OCI-LY7 (cell line): ENCODE measurements around the gene PDCD6IP. TPM values are rescaled to one million over a fixed set of nuclear protein-coding genes. Genes with fewer than 3 reads are reported as not detected.
"Not testable (repeated sequence)": the region's sequence is repeated elsewhere in the genome, so short reads cannot be mapped to it uniquely, and the experiment has no call there.

Experiments
- BruUV-seq: library from RNA; stranded (reverse); fragments of 400-500 nt; replicated peaks from 2 replicates; lab custom pipeline; 2021; lab: Mats Ljungman, UMichigan
- CTCF ChIA-PET: fragments of 300-600 bp; sonication (Branson Sonifier 250); formaldehyde crosslinking; loops from one replicate; lab custom pipeline; 2022; ENCODE audit warnings: antibody characterized with exemption; ENCODE audit not compliant: unreplicated experiment; lab: Charles Lee
- POLR2A ChIA-PET: fragments of 300-600 bp; sonication (Branson Sonifier 250); formaldehyde crosslinking; loops from one replicate; lab custom pipeline; 2022; ENCODE audit warnings: antibody characterized with exemption; lab: Charles Lee
- DNase-seq: peaks from one replicate; pipeline ENCODE4 v3.0.0-alpha.2; 2015; ENCODE audit warnings: low spot score
- H2AFZ ChIP-seq: fragments of 200-600 bp; sonication (generic), shearing (Covaris generic); 2 replicates; pipeline ENCODE4 v1.6.1; 2014; ENCODE audit warnings: mild to moderate bottlenecking, antibody characterized with exemption, low read length, moderate library complexity
- H3K27ac ChIP-seq: fragments of 200-600 bp; sonication (generic); 2 replicates; pipeline ENCODE4 v1.5.1; 2014; ENCODE audit warnings: mixed run types, low read depth, mild to moderate bottlenecking, moderate library complexity, low read length, inconsistent platforms; ENCODE audit not compliant: poor library complexity, severe bottlenecking
- H3K36me3 ChIP-seq: fragments of 200-600 bp; sonication (generic); 2 replicates; pipeline ENCODE4 v1.6.1; 2014; ENCODE audit warnings: mild to moderate bottlenecking, antibody characterized with exemption, low read length, moderate library complexity, mixed read lengths; ENCODE audit not compliant: insufficient read depth
- H3K4me1 ChIP-seq: fragments of 200-600 bp; sonication (generic); 2 replicates; pipeline ENCODE4 v1.5.1; 2014; ENCODE audit warnings: mild to moderate bottlenecking, low read length; ENCODE audit not compliant: insufficient read depth, poor library complexity, severe bottlenecking
- H3K4me2 ChIP-seq: fragments of 200-600 bp; sonication (generic); 2 replicates; pipeline ENCODE4 v1.6.1; 2014; ENCODE audit warnings: mild to moderate bottlenecking, low read length
- H3K4me3 ChIP-seq: fragments of 200-600 bp; sonication (generic); 2 replicates; pipeline ENCODE4 v1.5.1; 2014; ENCODE audit warnings: mild to moderate bottlenecking, low read depth, low read length; ENCODE audit not compliant: poor library complexity, severe bottlenecking
- H3K79me2 ChIP-seq: fragments of 200-600 bp; sonication (generic); 2 replicates; pipeline ENCODE4 v1.6.1; 2016; ENCODE audit warnings: low read depth, mild to moderate bottlenecking, low read length, moderate library complexity, mixed read lengths; ENCODE audit not compliant: insufficient read depth
- H3K9me2 ChIP-seq: fragments of 200-600 bp; sonication (generic); 2 replicates; pipeline ENCODE4 v1.6.1; 2016; ENCODE audit warnings: mild to moderate bottlenecking, low read length, mixed read lengths; ENCODE audit not compliant: insufficient read depth
- H3K9me3 ChIP-seq: fragments of 200-600 bp; sonication (generic); 2 replicates; pipeline ENCODE4 v1.6.1; 2014; ENCODE audit warnings: mild to moderate bottlenecking, mixed run types, low read length, mixed read lengths
- H4K20me1 ChIP-seq: fragments of 200-600 bp; sonication (generic); 2 replicates; pipeline ENCODE4 v1.6.1; 2014; ENCODE audit warnings: mild to moderate bottlenecking, antibody characterized with exemption, low read length, moderate library complexity, mixed read lengths; ENCODE audit not compliant: insufficient read depth
- CTCF ChIP-seq: fragments of 200-600 bp; sonication (generic); conservative IDR thresholded peaks from 2 replicates; pipeline ENCODE4 v1.5.1; 2014; ENCODE audit warnings: mild to moderate bottlenecking, antibody characterized with exemption, low read length, moderate library complexity, mixed read lengths
- EZH2phosphoT487 ChIP-seq: fragments of 200-600 bp; sonication (generic); IDR thresholded peaks from 2 replicates; pipeline ENCODE4 v1.6.1; 2018; ENCODE audit warnings: low read depth, borderline replicate concordance, mild to moderate bottlenecking, mixed run types, antibody characterized with exemption, low read length, moderate library complexity, mixed read lengths
- intact Hi-C: fragments of 100-400 bp; cut with micrococcal nuclease; formaldehyde crosslinking; loops from one replicate; pipeline ENCODE4 v1.10.0; 2022; ENCODE audit not compliant: unreplicated experiment
- total RNA-seq, 2 experiments: library from RNA; depleted of rRNA in 1 of 2; stranded (reverse); fragments of >200 nt in 1 of 2; shearing (Covaris generic) in 1 of 2; gene quantifications; 2 replicates each; pipeline ENCODE4 v1.2.3, GENCODE V29; 2014 to 2022

The PDCD6IP gene
- total RNA-seq, 2 experiments from 2014 or later, result 75.5 to 216 TPM

- Histone ChIP-seq H3K27ac (no peak overlapping the region), H3K4me3 (no peak overlapping the region), H3K4me1 (no peaks in the 10 kb centered on the region), H2AFZ (no peak overlapping the region), H3K79me2 (no peaks in the 10 kb centered on the region), H4K20me1 (no peaks in the 10 kb centered on the region), H3K36me3 (no peaks in the 10 kb centered on the region), H3K9me3 (no peaks in the 10 kb centered on the region), H3K9me2 (no peaks in the 10 kb centered on the region), H3K4me2 (no peak overlapping the region)
- no peak for DNase-seq
- ChIA-PET CTCF (no interaction called here), POLR2A (interaction anchor here (0.7 to 3.2 kb wide), 5 partner anchors 17 to 413 kb away, joined by 3 to 10 read pairs (median 4); partner anchors contain the start of gene PDCD6IP)
- no peak for TF ChIP-seq CTCF
- intact Hi-C loops, result loop anchor here (10.0 kb wide), 1 partner anchor 825 kb away; the partner anchor contains the start of gene CCR4
- no TSS peak for BruUV-seq
Observed at GRCh38 chr3:33779751-33780150, 18.7 kb upstream of the PDCD6IP start.

GRCh38 chr3:33781413-33781812 lies 17.0 kb upstream of the PDCD6IP start:
- H3K9me2 ChIP-seq, intact Hi-C loops, H3K4me3 ChIP-seq, CTCF ChIA-PET, DNase-seq, H3K79me2 ChIP-seq, H4K20me1 ChIP-seq, H2AFZ ChIP-seq, H3K27ac ChIP-seq, H3K4me1 ChIP-seq, BruUV-seq, H3K4me2 ChIP-seq, H3K36me3 ChIP-seq, H3K9me3 ChIP-seq: not testable (repeated sequence)
- POLR2A ChIA-PET, result interaction anchor here (0.7 to 1.7 kb wide), 2 partner anchors 46 to 171 kb away, joined by 3 to 5 read pairs; no protein-coding TSS in a partner anchor

GRCh38 chr3:33786565-33787327 lies 11.7 kb upstream of the PDCD6IP start:
- Histone ChIP-seq H3K27ac (no peak overlapping the region), H3K4me3 (no peak overlapping the region), H3K9me2 (no peaks in the 10 kb centered on the region), H3K79me2 (no peaks in the 10 kb centered on the region), H2AFZ (peak overlapping the region; percentile 50; the same call in 1 of the 2 replicates), H4K20me1 (no peaks in the 10 kb centered on the region), H3K9me3 (no peaks in the 10 kb centered on the region), H3K4me1 (peaks cover 5% of the 10 kb centered on the region), H3K36me3 (no peaks in the 10 kb centered on the region), H3K4me2 (peak overlapping the region; percentile 42)
- no peak for DNase-seq
- TF ChIP-seq EZH2phosphoT487 (no peak), CTCF (no peak)
- intact Hi-C loops, result loop anchor here (2.0 to 5.0 kb wide), 2 partner anchors 69 to 656 kb away; partner anchors contain the start of gene CLASP2
- ChIA-PET CTCF (interaction anchor here (0.9 to 1.6 kb wide), 9 partner anchors 9 to 655 kb away, joined by 3 to 7 read pairs (median 4); partner anchors contain the start of gene PDCD6IP), POLR2A (interaction anchor here (0.6 to 2.2 kb wide), 7 partner anchors 9 to 157 kb away, joined by 3 to 10 read pairs (median 5); partner anchors contain the start of gene PDCD6IP)
- BruUV-seq, result no TSS peak
